ENCODE measurements around the gene MYO9B.

GRCh38 chr19:17128820-17129219 is 53.2 kb downstream of the MYO9B start:
- TF ChIP-seq GATA2 (IDR thresholded peaks at IDR 0.05; ENCODE audit: low read depth, low read length): no peak
- TF ChIP-seq GATA3 (IDR thresholded peaks at IDR 0.05; ENCODE audit: low read depth, low read length): no peak

Measured in SH-SY5Y (cell line).